HepG2 (cell line): Measurements from ENCODE around the gene CTNNA2. TPM values are rescaled to one million over a fixed set of nuclear protein-coding genes. Genes with fewer than 3 reads are reported as not detected.

Experiments used
- ATAC-seq: fragments of 200-7000 bp; cut with Tn5 transposase; 3 replicates; pipeline ENCODE4 v1.9.1; 2020; ENCODE audit warnings: mild to moderate bottlenecking, moderate library complexity
- BruUV-seq: library from RNA; stranded (reverse); fragments of 400-500 nt; replicated peaks from 2 replicates; lab custom pipeline; 2021; lab: Mats Ljungman, UMichigan
- CTCF ChIA-PET: fragments of 300-600 bp; formaldehyde crosslinking; extraction: SDS; loops from one replicate; lab custom pipeline; 2021; ENCODE audit warnings: low total read pairs, inconsistent platforms, low intra/inter-chr PET ratio; lab: Yijun Ruan, JAX
- POLR2A ChIA-PET: fragments of 350-600 bp; sonication (Branson Sonifier 250); formaldehyde crosslinking; loops from one replicate; lab custom pipeline; 2020; ENCODE audit warnings: antibody characterized with exemption, inconsistent platforms; lab: Yijun Ruan, JAX
- DNase-seq: peaks from one replicate; pipeline ENCODE4 v3.0.0-alpha.2; 2015; ENCODE audit warnings: low spot score
- FAIRE-seq: peaks from 3 replicates; lab custom pipeline; 2011; peaks lifted over from hg19 to GRCh38; lab: Jason Lieb, UNC
- H2AFZ ChIP-seq: one replicate; pipeline ENCODE4 v1.6.1; 2011; ENCODE audit warnings: low read length, inconsistent platforms
- H3K27ac ChIP-seq: fragments of 300-600 bp; 3 replicates; pipeline ENCODE4 v1.8.0; 2011; ENCODE audit warnings: mixed run types, mild to moderate bottlenecking, mixed read lengths, low read length, inconsistent platforms; ENCODE audit not compliant: insufficient read depth; ENCODE audit errors: extremely low read length
- H3K27me3 ChIP-seq, 2 experiments: fragments of 200-600 bp in 1 of 2; 2 replicates in 1 of 2; 3 replicates in 1 of 2; pipeline versions ENCODE4 v1.6.0 to v1.8.0; 2011; ENCODE audit warnings: low read length in 2 of 2, mild to moderate bottlenecking in 2 of 2, moderate library complexity in 2 of 2, inconsistent platforms in 1 of 2; ENCODE audit not compliant: insufficient read depth in 2 of 2, control insufficient read depth in 1 of 2
- H3K36me3 ChIP-seq, 2 experiments: fragments of 200-600 bp in 1 of 2; replicated peaks in 1 of 2; 2 replicates in 1 of 2; 3 replicates in 1 of 2; pipeline versions ENCODE4 v1.5.1 to v1.8.0; 2011; ENCODE audit warnings: low read length in 2 of 2, inconsistent platforms in 1 of 2; ENCODE audit not compliant: insufficient read depth in 2 of 2, control insufficient read depth in 1 of 2
- H3K4me1 ChIP-seq: 2 replicates; pipeline ENCODE4 v1.5.1; 2012; ENCODE audit warnings: low read length, inconsistent platforms; ENCODE audit not compliant: insufficient read depth
- H3K4me2 ChIP-seq: 2 replicates; pipeline ENCODE4 v1.6.0; 2011; ENCODE audit warnings: low read depth, low read length, inconsistent platforms
- H3K4me3 ChIP-seq, 3 experiments: fragments of 200-600 bp in 1 of 3; sonication (generic), shearing (Covaris generic) in 1 of 3; replicated peaks in 1 of 3; 2 replicates each; pipeline ENCODE4 v1.5.1; 2011 to 2016; ENCODE audit warnings: low read length in 3 of 3, inconsistent platforms in 2 of 3, low read depth in 2 of 3, mild to moderate bottlenecking in 2 of 3, control low read depth in 1 of 3, mixed read lengths in 1 of 3; ENCODE audit not compliant: insufficient read depth in 1 of 3
- H3K79me2 ChIP-seq: one replicate; pipeline ENCODE4 v1.6.1; 2011; ENCODE audit warnings: low read length, inconsistent platforms; ENCODE audit not compliant: insufficient read depth
- H3K9ac ChIP-seq: 2 replicates; pipeline ENCODE4 v1.6.0; 2011; ENCODE audit warnings: mild to moderate bottlenecking, low read depth, low read length, inconsistent platforms; ENCODE audit not compliant: insufficient read depth
- H3K9me3 ChIP-seq: 2 replicates; pipeline ENCODE4 v1.5.1; 2012; ENCODE audit warnings: mild to moderate bottlenecking, low read length
- H4K20me1 ChIP-seq: 2 replicates; pipeline ENCODE4 v1.6.0; 2011; ENCODE audit warnings: inconsistent platforms, mild to moderate bottlenecking, low read length, moderate library complexity; ENCODE audit not compliant: insufficient read depth
- GRHL1 ChIP-seq: sonication (generic); formaldehyde crosslinking; conservative IDR thresholded peaks from 2 replicates; pipeline ENCODE4 v1.8.0; 2022; ENCODE audit warnings: missing genetic modification reagents
- PITX1 ChIP-seq: sonication (generic); formaldehyde crosslinking; IDR thresholded peaks from 2 replicates; pipeline ENCODE4 v1.5.1; 2020; ENCODE audit warnings: mild to moderate bottlenecking, missing genetic modification reagents
- RERE ChIP-seq: IDR thresholded peaks from 2 replicates; pipeline ENCODE4 v1.6.1; 2016; ENCODE audit warnings: low read depth, missing genetic modification reagents, missing compliant biosample characterization
- SP1 ChIP-seq, 2 experiments: fragments of 450-650 bp in 1 of 2; sonication (generic) in 1 of 2; formaldehyde crosslinking in 1 of 2; IDR thresholded peaks; 2 replicates each; pipeline versions ENCODE4 v1.4.0 to v1.6.1; 2016 to 2020; ENCODE audit warnings: missing genetic modification reagents in 1 of 2
- ZBTB38 ChIP-seq: sonication (generic); formaldehyde crosslinking; IDR thresholded peaks from 2 replicates; pipeline ENCODE4 v1.5.1; 2020; ENCODE audit warnings: mild to moderate bottlenecking, missing genetic modification reagents
- ZBTB44 ChIP-seq: sonication (generic); formaldehyde crosslinking; IDR thresholded peaks from 2 replicates; pipeline ENCODE4 v1.4.0; 2020; ENCODE audit warnings: missing genetic modification reagents
- ZNF251 ChIP-seq: sonication (generic); formaldehyde crosslinking; IDR thresholded peaks from 2 replicates; pipeline ENCODE4 v1.9.0; 2021; ENCODE audit warnings: mild to moderate bottlenecking, missing genetic modification reagents
- ZNF674 ChIP-seq: sonication (generic); formaldehyde crosslinking; IDR thresholded peaks from 2 replicates; pipeline ENCODE4 v1.5.0; 2020; ENCODE audit warnings: low read depth, mild to moderate bottlenecking, missing genetic modification reagents
- ZSCAN31 ChIP-seq: sonication (generic); formaldehyde crosslinking; IDR thresholded peaks from 2 replicates; pipeline ENCODE4 v1.5.0; 2020; ENCODE audit warnings: low read depth, mild to moderate bottlenecking, missing genetic modification reagents
- WGBS: methylation state at CpG from one replicate; pipeline ENCODE4 v1.1.6; 2017; ENCODE audit warnings: low lambda C conversion rate; 5-methylcytosine and 5-hydroxymethylcytosine counted together
- in situ Hi-C: cut with HindIII; loops from 2 replicates; pipeline ENCODE4 v1.10.0; 2017; ENCODE audit warnings: low pct_unique_long_range_greater_than_20kb; ENCODE audit not compliant: extremely low pct_ligation_motif_present
- intact Hi-C: fragments of 100-400 bp; cut with micrococcal nuclease; formaldehyde crosslinking; loops from one replicate; pipeline ENCODE4 v1.10.0; 2022; ENCODE audit not compliant: unreplicated experiment
- polyA plus RNA-seq, 8 experiments: library from polyadenylated mRNA; depleted of rRNA in 3 of 8; stranded (reverse) in 7 of 8; unstranded in 1 of 8; fragments of >200 nt; fragmentation: Illumina TruSeq in 4 of 8; extraction: Trizol in 4 of 8; gene quantifications; 2 replicates each; pipeline versions ENCODE4 v1.2.1 to v1.2.3, GENCODE V29; 2011 to 2016; ENCODE audit warnings: low read depth in 4 of 8, missing spikeins in 1 of 8, mixed read lengths in 1 of 8; ENCODE audit not compliant: insufficient read depth in 1 of 8
- total RNA-seq, 5 experiments: library from RNA; depleted of rRNA; stranded (reverse); fragments of >200 nt; fragmentation: Illumina TruSeq; extraction: Trizol; gene quantifications; 2 replicates each; pipeline ENCODE4 v1.2.3, GENCODE V29; 2016; ENCODE audit warnings: low read depth in 1 of 5

CTNNA2 gene
- total and polyA plus RNA-seq, 2 of the 13 experiments (the other 11 are each of a cell fraction or from before 2014, with no cell fraction given) = not detected

GRCh38 chr2:79649531-79649930, 136.7 kb downstream of the CTNNA2 start:
- in situ Hi-C loops = no loop called here
- WGBS = 39% methylated on average over 3 of the region's 3 CpGs

GRCh38 chr2:79660557-79660956, 147.7 kb downstream of the CTNNA2 start:
- no peak for DNase-seq
- CTCF ChIA-PET = no interaction called here
- POLR2A ChIA-PET = no interaction called here
- no peak for TF ChIP-seq GRHL1 (CRISPR knock-in tag)
- no peak for TF ChIP-seq ZSCAN31 (CRISPR knock-in tag)
- TF ChIP-seq RERE (CRISPR knock-in tag) = no peak
- TF ChIP-seq ZBTB38 (CRISPR knock-in tag) = no peak
- TF ChIP-seq SP1 (IDR thresholded peaks at IDR 0.05) = no peak
- no peak for TF ChIP-seq SP1 (CRISPR knock-in tag; IDR thresholded peaks at IDR 0.05)
- no peak for TF ChIP-seq ZNF251 (CRISPR knock-in tag)

More at GRCh38 chr2:79649531-79649930, 136.7 kb downstream of the CTNNA2 start:
- Histone ChIP-seq H3K4me3 (no peak overlapping the region), H3K9ac (no peak overlapping the region), H3K27me3 (no peaks in the 10 kb centered on the region), H3K4me1 (no peaks in the 10 kb centered on the region), H3K27ac (no peak overlapping the region), H3K36me3 (no peaks in the 10 kb centered on the region), H3K9me3 (no peaks in the 10 kb centered on the region), H2AFZ (no peak overlapping the region), H3K79me2 (no peaks in the 10 kb centered on the region), H3K4me2 (no peak overlapping the region), H4K20me1 (no peaks in the 10 kb centered on the region)
- DNase-seq = no peak
- CTCF ChIA-PET = no interaction called here
- TF ChIP-seq PITX1 (CRISPR knock-in tag) = no peak
- no peak for TF ChIP-seq ZBTB44
- no peak for TF ChIP-seq ZNF674 (CRISPR knock-in tag)
- FAIRE-seq = no peak
- BruUV-seq = no TSS peak
- no peak for ATAC-seq
- POLR2A ChIA-PET = no interaction called here
- intact Hi-C loops = loop anchor here (10.0 kb wide), 1 partner anchor 725 kb away; no protein-coding TSS in a partner anchor

More at GRCh38 chr2:79660557-79660956, 147.7 kb downstream of the CTNNA2 start:
- Histone ChIP-seq H3K4me2 (no peak overlapping the region), H4K20me1 (no peaks in the 10 kb centered on the region), H3K36me3 (no peaks in the 10 kb centered on the region), H3K9me3 (no peaks in the 10 kb centered on the region), H3K4me3 (no peak overlapping the region), H3K27ac (no peak overlapping the region), H3K4me1 (no peaks in the 10 kb centered on the region), H3K27me3 (peaks cover 0 to 4% of the 10 kb centered on the region in 2 experiments; a peak in 1 of 5 replicates), H3K9ac (no peak overlapping the region), H2AFZ (no peak overlapping the region), H3K79me2 (no peaks in the 10 kb centered on the region)
- ATAC-seq (no peak), FAIRE-seq (no peak)
- intact Hi-C loops = no loop called here
- in situ Hi-C loops = no loop called here
- no TSS peak for BruUV-seq
